ENCODE data around the gene SLC2A9. TPM values are rescaled to one million over a fixed set of nuclear protein-coding genes. Genes with fewer than 3 reads are reported as not detected.

The SLC2A9 gene
- total and polyA plus RNA-seq, 2 experiments from 2014 or later: 6.2 to 7.8 TPM

DNA sequence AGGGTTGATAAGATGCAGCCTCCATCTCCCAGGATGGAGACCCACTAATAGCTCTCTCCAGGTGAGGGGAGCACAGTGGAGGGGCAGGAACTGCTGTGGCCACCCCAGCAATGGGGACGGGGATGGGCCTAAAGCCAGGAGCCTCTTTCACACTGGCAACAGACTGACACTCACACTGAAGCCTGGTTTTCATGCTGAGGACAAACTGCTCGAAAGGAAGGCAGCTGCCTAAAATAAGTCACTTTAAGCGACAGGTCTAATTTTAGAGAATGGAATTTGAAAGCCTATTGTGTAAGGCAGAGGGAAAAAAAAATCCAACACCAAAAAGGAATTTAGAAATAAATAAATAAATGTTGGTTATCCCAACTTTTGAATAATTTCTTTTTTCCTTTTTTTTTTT, 104.4 kb downstream of the SLC2A9 start:
- H3K4me2 ChIP-seq: no peak overlapping the region
- 78% methylated on average over 3 of the region's 3 CpGs for WGBS (ENCODE audit: low lambda C conversion rate, missing lambda C conversion rate)

DNA sequence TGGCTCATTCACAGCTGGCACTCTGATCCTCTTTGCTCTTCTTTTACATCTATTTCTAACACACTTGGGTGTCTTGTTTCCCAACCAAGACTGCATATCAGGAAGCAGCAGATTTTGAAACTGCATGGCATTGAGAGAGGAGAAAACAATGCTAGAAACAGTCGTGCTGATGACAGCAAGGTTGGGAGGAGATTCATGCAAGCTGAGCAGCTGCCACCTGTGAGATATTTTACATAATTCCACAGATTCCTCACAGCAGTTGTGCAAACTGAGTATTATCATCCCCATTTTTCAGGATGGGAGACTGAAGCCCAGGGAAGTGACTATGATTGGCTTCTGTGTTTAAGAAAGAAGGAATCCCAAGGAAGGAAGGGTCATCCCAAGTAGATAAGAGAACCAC, 105.0 kb downstream of the SLC2A9 start:
- TF ChIP-seq EZH2phosphoT487 (IDR thresholded peaks at IDR 0.05; ENCODE audit: low read depth, severe bottlenecking, unreplicated experiment) (no peak), CTCF (IDR thresholded peaks at IDR 0.05; ENCODE audit: poor library complexity) (no peak), EZH2 (IDR thresholded peaks at IDR 0.05; ENCODE audit: borderline replicate concordance) (no peak)
- H4K20me1 ChIP-seq (ENCODE audit: insufficient read depth, poor library complexity, severe bottlenecking): no peaks in the 10 kb centered on the region
- no peak overlapping the region for H3K4me2 ChIP-seq
- no peak overlapping the region for H2AFZ ChIP-seq
- WGBS (ENCODE audit: low lambda C conversion rate, missing lambda C conversion rate): 88% methylated on average over 1 of the region's 1 CpG
- H3K79me2 ChIP-seq: no peaks in the 10 kb centered on the region
- H3K27ac ChIP-seq: no peak overlapping the region
- no peaks in the 10 kb centered on the region for H3K9me2 ChIP-seq (replicated peaks; ENCODE audit: insufficient read depth)
- no peaks in the 10 kb centered on the region for H3K4me1 ChIP-seq (ENCODE audit: insufficient read depth)
- no peaks in the 10 kb centered on the region for H3K9me3 ChIP-seq (ENCODE audit: low read depth)
- no peaks in the 10 kb centered on the region for H3K36me3 ChIP-seq (replicated peaks; ENCODE audit: insufficient read depth, low read depth)
- no peaks in the 10 kb centered on the region for H3K27me3 ChIP-seq
- no peak overlapping the region for H3K4me3 ChIP-seq
- no peak for DNase-seq (ENCODE audit: low spot score)

More for the DNA sequence above, 104.4 kb downstream of the SLC2A9 start:
- no peaks in the 10 kb centered on the region for H3K79me2 ChIP-seq
- H3K27me3 ChIP-seq: no peaks in the 10 kb centered on the region
- H3K36me3 ChIP-seq (replicated peaks; ENCODE audit: insufficient read depth, low read depth): no peaks in the 10 kb centered on the region
- no peaks in the 10 kb centered on the region for H3K9me2 ChIP-seq (replicated peaks; ENCODE audit: insufficient read depth)
- no peaks in the 10 kb centered on the region for H4K20me1 ChIP-seq (ENCODE audit: insufficient read depth, poor library complexity, severe bottlenecking)
- H3K27ac ChIP-seq: no peak overlapping the region
- no peaks in the 10 kb centered on the region for H3K4me1 ChIP-seq (ENCODE audit: insufficient read depth)
- no peak overlapping the region for H3K4me3 ChIP-seq
- TF ChIP-seq CTCF (IDR thresholded peaks at IDR 0.05; ENCODE audit: poor library complexity) (no peak), EZH2 (IDR thresholded peaks at IDR 0.05; ENCODE audit: borderline replicate concordance) (no peak), EZH2phosphoT487 (IDR thresholded peaks at IDR 0.05; ENCODE audit: low read depth, severe bottlenecking, unreplicated experiment) (no peak)
- no peak overlapping the region for H2AFZ ChIP-seq
- no peaks in the 10 kb centered on the region for H3K9me3 ChIP-seq (ENCODE audit: low read depth)
- DNase-seq (ENCODE audit: low spot score): no peak

GRCh38 chr4:9913846-9914245, 107.5 kb downstream of the SLC2A9 start:
- 79% methylated on average over 3 of the region's 3 CpGs for WGBS (ENCODE audit: low lambda C conversion rate, missing lambda C conversion rate)
- Histone ChIP-seq H4K20me1 (ENCODE audit: insufficient read depth, poor library complexity, severe bottlenecking) (no peaks in the 10 kb centered on the region), H3K9me3 (ENCODE audit: low read depth) (no peaks in the 10 kb centered on the region), H3K79me2 (no peaks in the 10 kb centered on the region), H2AFZ (no peak overlapping the region), H3K4me3 (no peak overlapping the region), H3K4me1 (ENCODE audit: insufficient read depth) (no peaks in the 10 kb centered on the region), H3K36me3 (replicated peaks; ENCODE audit: insufficient read depth, low read depth) (no peaks in the 10 kb centered on the region), H3K27me3 (no peaks in the 10 kb centered on the region), H3K9me2 (replicated peaks; ENCODE audit: insufficient read depth) (no peaks in the 10 kb centered on the region), H3K4me2 (no peak overlapping the region), H3K27ac (no peak overlapping the region)
- DNase-seq (ENCODE audit: low spot score): no peak
- TF ChIP-seq EZH2 (IDR thresholded peaks at IDR 0.05; ENCODE audit: borderline replicate concordance) (no peak), EZH2phosphoT487 (IDR thresholded peaks at IDR 0.05; ENCODE audit: low read depth, severe bottlenecking, unreplicated experiment) (no peak), CTCF (IDR thresholded peaks at IDR 0.05; ENCODE audit: poor library complexity) (no peak)

- Histone ChIP-seq H3K27ac (no peak overlapping the region), H4K20me1 (ENCODE audit: insufficient read depth, poor library complexity, severe bottlenecking) (no peaks in the 10 kb centered on the region), H3K9me3 (ENCODE audit: low read depth) (no peaks in the 10 kb centered on the region), H3K9me2 (replicated peaks; ENCODE audit: insufficient read depth) (no peaks in the 10 kb centered on the region), H3K79me2 (no peaks in the 10 kb centered on the region), H3K4me3 (no peak overlapping the region), H3K27me3 (no peaks in the 10 kb centered on the region), H3K4me2 (no peak overlapping the region), H3K4me1 (ENCODE audit: insufficient read depth) (no peaks in the 10 kb centered on the region), H3K36me3 (replicated peaks; ENCODE audit: insufficient read depth, low read depth) (no peaks in the 10 kb centered on the region), H2AFZ (no peak overlapping the region)
- DNase-seq (ENCODE audit: low spot score): no peak
- 100% methylated on average over 1 of the region's 1 CpG for WGBS (ENCODE audit: low lambda C conversion rate, missing lambda C conversion rate)
- no peak for TF ChIP-seq CTCF (IDR thresholded peaks at IDR 0.05; ENCODE audit: poor library complexity)
- TF ChIP-seq EZH2 (IDR thresholded peaks at IDR 0.05; ENCODE audit: borderline replicate concordance): no peak
- no peak for TF ChIP-seq EZH2phosphoT487 (IDR thresholded peaks at IDR 0.05; ENCODE audit: low read depth, severe bottlenecking, unreplicated experiment)
Observed at GRCh38 chr4:9906996-9907395, 114.3 kb downstream of the SLC2A9 start.

Data from hepatocyte (in vitro differentiated cells).